GM19351 (cell line): ENCODE data around the gene TBKBP1.

ENCODE experiments used
- ATAC-seq: cut with Tn5 transposase; IDR thresholded peaks from one replicate; pipeline ENCODE4 v1.9.1; 2021; ENCODE audit warnings: mild to moderate bottlenecking, moderate library complexity; ENCODE audit not compliant: unreplicated experiment

TBKBP1 gene

GRCh38 chr17:47712330-47713023 is 18.5 kb downstream of the TBKBP1 start:
- no peak for ATAC-seq

GRCh38 chr17:47713980-47714700 is 20.2 kb downstream of the TBKBP1 start:
- no peak for ATAC-seq

- no peak for ATAC-seq
These were observed 20.9 kb downstream of the TBKBP1 start for GRCh38 chr17:47714773-47715396.

GRCh38 chr17:47715669-47716325 is 21.8 kb downstream of the TBKBP1 start:
- ATAC-seq, result no peak

- no peak for ATAC-seq
These were observed 22.4 kb downstream of the TBKBP1 start for GRCh38 chr17:47716375-47716774.

GRCh38 chr17:47717261-47717697 is 23.3 kb downstream of the TBKBP1 start:
- ATAC-seq, result no peak

GRCh38 chr17:47717979-47718621 is 24.1 kb downstream of the TBKBP1 start:
- no peak for ATAC-seq

GRCh38 chr17:47718634-47719405 is 24.9 kb downstream of the TBKBP1 start:
- no peak for ATAC-seq

GRCh38 chr17:47719411-47720152 is 25.6 kb downstream of the TBKBP1 start:
- no peak for ATAC-seq

- no peak for ATAC-seq
These were observed 26.2 kb downstream of the TBKBP1 start for GRCh38 chr17:47720196-47720595.

GRCh38 chr17:47720754-47721533 is 27.0 kb downstream of the TBKBP1 start:
- no peak for ATAC-seq

GRCh38 chr17:47721725-47722124 is 27.8 kb downstream of the TBKBP1 start:
- no peak for ATAC-seq

GRCh38 chr17:47724705-47725104 is 30.7 kb downstream of the TBKBP1 start:
- no peak for ATAC-seq

- ATAC-seq, result no peak
These were observed 31.6 kb downstream of the TBKBP1 start for GRCh38 chr17:47725446-47726111.

- ATAC-seq, result no peak
These were observed 33.1 kb downstream of the TBKBP1 start for GRCh38 chr17:47726796-47727703.

- no peak for ATAC-seq
These were observed 33.7 kb downstream of the TBKBP1 start for GRCh38 chr17:47727704-47728036.

GRCh38 chr17:47728214-47728877 is 34.4 kb downstream of the TBKBP1 start:
- ATAC-seq, result no peak
